8988T (cell line): ENCODE data around the gene ZNF670.
A peak's percentile ranks its signal among the peaks of the same experiment; 100 is the strongest.
"Not testable (repeated sequence)": the region's sequence is repeated elsewhere in the genome, so short reads cannot be mapped to it uniquely, and the experiment has no call there.

Experiments
- DNase-seq: peaks from one replicate; pipeline ENCODE4 v3.0.0; 2011

The ZNF670 gene

DNA sequence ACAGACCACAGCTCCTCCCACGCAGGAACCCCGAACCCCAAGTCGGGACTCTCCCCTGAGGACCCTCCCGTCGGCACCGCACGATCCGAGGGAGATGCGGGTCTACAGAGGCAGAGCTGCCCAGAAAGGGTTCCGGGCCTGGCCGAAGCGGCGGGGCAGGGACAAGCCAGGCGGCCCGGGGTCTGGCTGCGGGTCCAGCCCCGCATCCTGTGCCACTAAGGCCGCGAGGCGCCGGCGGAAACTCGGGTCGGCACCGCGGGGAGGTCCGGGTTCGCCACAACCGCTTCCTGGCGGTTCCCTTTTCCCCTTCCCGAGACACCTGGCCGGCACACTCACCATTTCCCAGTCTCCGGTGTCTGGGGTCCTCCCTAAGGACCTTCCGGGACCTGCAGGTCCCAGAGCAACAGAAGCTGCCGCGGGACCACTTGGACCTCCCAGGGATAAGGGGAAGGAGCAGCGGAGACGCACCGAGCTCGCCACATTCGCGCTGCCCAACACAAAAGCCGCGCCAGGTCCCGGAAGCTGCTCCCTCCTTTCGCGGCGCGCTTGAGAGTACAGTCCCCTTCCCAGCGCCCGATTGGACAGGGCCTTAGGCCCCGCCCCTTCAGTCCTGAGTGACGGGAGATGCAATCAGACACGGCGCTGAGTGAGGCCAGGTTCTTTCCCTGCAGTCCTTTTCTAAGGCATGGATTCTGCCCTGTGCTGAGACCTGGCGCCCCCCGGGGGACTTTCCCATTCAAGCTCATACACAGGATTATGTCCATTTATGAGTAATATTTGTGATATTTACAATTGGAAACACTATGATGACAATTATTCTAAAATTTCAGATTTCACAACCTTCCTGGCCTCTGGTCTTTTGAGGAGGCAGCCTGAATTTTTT lies at the start of gene ZNF670:
Gene ZNF670, minus strand, starts transcription at position 554 of the 883 bp plus-strand sequence. Its CDS starts 215 bp downstream, at position 339.
- peak; percentile 68 for DNase-seq

DNA sequence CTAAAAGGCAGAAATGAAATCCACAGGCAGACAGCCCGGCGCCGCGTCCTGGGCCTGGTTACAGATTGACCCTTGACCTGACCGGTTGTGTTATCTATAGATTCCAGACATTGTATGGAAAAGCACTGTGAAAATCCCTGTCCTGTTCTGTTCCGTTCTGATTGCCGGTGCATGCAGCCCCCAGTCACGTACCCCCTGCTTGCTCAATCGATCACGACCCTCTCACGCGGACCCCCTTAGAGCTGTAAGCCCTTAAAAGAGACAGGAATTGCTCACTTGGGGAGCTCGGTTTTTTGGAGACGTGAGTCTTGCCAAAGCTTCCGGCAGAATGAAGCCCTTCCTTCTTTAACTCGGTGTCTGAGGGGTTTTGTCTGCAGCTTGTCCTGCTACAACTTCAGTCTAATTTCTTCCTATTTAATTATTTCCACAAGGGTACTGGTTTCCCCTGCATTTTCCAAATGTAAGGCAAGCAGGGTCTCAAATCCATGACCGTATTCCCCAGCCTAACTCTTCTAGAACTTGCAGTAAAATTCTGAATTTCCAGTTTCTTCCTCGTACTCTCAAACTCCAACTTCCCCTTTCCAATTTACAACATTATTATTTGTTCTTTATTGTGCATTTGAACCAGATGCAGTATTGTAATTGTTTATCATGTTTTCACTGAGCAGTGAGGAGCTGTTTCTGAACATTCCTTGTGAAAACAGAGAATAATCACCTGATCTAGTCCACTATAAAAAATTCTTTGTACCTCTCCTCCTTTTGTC lies 49.1 kb upstream of the ZNF670 start:
- DNase-seq: not testable (repeated sequence)

DNA sequence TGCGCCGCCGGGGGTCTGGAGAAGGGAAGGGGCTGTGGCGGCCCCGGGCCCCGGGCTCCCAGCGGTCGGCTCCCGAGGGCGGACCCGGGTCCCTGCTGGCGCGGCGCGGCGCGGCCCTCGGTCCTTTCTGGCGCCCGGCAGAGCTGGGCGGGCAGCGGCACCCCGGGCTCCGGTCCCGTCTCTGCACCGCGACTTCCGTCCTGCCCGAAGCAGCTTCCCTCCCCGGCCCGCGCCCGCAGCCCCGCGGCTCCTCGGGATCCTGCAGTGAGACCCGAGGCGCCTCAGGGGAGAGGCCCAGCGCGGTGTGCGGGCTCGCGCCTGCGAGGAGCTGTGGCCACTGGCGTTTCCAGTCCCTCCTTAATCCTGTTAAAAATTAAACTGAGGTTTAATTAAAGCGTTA lies 48.0 kb upstream of the ZNF670 start:
- not testable (repeated sequence) for DNase-seq

DNA sequence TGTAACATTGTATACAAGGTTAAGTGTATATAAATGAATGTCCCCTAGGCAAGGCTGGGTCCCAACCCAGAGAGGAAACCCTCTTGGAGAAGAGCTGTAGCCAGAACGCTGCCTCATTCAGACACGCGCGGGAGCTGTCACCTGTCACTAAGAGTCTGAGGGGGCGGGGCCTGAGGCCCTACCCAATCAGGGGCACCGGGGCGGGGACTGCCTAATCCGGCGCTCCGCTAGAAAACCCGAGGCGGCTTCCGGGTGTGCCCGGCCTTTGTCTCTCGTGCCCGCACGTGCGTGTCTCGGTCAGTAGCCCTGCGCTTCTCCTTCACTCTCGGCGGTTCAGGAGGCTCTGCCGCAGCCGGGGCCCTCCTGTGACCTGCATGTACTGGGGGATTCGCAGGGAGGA lies 47.6 kb upstream of the ZNF670 start:
- DNase-seq: not testable (repeated sequence)

DNA sequence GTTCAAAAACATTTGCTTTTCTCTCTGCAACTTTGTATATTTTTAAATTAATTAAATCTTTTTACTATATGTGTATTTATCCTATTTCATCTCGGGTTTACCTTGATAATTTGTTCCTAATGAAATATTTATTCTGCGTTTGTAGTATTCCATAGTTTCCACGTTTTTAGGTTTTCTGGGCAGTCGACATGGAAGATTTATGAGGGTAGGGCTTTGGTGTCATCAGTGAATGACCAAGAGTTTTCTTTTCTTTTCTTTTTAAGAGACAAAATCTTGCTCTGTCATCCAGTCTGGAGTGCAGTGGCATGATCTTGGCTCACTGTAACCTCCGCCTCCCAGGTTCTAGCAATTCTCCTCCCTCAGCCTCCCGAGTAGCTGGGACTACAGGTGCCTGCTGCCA lies 42.8 kb upstream of the ZNF670 start:
- DNase-seq: no peak

DNA sequence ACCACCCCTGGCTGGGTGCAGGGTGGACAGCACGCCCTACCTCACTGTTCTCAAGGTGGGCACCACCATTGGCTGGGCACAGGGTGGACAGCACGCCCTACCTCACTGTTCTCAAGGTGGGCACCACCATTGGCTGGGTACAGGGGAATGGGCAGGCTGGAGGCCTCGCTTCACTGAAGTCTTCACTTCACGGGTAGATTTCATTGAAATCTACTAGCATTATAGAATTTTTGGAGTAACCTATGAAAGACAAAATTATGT lies 41.7 kb upstream of the ZNF670 start:
- not testable (repeated sequence) for DNase-seq

DNA sequence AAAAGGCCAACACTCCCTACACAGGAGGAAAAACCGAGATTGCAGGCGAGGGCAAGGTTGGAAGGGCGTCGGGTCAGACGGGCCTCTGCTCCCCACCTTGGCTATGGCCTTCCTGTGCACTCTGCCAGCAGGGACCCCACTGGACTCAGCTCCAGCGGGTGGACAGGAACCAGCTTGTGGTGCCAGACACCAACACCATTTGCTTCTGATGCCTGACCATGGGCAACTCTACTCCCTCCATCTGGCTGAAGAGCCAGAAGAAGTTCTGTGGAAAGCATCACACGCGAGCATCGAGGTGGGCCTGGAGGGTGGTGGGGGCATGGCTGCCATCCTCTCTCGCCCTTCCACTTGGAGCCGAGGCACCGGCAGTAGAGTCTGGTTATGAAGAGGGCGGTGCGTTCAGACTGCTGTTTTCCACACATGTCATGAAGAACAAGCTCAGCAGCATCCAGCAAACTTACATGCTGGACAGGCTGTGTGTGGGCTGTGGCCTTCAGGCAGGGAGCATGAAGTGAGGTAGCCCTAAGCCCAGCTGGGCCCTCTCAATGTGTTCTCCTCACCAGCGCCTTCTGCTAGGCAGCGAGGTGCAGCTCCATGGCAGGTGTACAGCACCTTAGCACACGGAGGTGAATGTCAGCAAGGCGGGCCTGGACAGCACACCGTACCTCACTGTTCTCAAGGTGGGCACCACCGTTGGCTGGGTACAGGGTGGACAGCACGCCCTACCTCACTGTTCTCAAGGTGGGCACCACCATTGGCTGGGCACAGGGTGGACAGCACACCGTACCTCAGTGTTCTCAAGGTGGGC lies 41.2 kb upstream of the ZNF670 start:
- no peak for DNase-seq

DNA sequence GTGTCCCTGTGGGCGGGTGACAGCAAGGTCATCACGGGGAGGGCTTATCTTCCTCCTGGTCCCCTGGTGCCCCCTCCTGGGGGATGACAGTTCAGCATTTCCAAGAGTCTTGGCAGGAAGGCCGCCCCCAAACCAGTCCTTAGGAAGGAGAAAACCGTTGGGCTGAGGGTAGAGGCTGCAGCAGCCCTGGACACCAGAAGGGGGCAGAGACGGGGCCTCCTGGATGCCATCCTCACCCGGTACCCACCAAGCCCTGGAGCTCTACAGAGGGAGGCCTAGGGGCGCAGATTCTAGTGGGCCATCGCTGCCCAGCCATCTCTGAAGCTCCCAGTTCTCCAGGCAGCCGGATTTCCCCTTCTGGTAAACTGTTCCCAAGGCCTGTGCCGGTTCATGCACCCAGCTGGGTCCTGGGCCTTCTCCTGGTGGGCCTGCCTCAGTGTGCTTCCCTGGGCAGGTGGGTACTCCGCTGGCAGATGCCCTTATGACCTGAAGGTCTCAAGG lies 40.4 kb upstream of the ZNF670 start:
- DNase-seq: peak; percentile 63

DNA sequence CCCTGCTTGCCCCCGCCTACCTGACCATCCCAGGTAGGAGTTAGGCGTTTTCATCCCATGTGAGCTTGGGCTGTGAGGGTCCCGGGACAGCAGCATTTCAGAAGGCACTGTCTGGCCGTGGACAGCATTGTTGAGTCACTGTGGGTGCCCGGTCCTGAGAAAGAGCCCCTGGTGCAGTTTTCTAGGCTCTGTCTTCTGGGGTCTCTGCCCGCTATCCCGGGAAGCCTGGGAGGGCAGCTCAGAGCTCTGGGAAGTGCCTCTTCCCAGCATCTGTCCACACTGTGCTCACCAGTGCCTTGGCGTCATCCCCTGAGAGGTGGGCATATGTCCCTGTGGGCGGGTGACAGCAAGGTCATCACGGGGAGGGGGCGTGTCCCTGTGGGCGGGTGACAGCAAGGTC lies 36.9 kb upstream of the ZNF670 start:
- DNase-seq: no peak

DNA sequence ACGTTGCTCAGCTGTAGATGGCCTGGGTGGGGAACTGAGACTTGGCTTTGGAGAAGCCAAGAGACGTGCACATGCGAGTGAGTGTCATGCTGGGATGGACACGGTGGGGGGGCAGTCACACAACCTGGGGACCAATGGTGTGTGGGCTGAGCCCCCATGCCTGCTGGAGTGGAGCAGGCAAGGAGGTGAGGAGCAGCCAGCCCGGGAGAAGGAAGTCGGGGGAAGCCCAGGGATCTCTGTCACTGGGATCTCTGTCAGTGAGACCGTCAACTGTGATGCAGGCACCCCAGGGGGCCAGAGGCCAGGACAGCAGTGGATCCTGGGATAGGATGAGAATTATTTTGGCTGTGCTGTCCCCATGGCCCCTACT lies 36.5 kb upstream of the ZNF670 start:
- DNase-seq: no peak

DNA sequence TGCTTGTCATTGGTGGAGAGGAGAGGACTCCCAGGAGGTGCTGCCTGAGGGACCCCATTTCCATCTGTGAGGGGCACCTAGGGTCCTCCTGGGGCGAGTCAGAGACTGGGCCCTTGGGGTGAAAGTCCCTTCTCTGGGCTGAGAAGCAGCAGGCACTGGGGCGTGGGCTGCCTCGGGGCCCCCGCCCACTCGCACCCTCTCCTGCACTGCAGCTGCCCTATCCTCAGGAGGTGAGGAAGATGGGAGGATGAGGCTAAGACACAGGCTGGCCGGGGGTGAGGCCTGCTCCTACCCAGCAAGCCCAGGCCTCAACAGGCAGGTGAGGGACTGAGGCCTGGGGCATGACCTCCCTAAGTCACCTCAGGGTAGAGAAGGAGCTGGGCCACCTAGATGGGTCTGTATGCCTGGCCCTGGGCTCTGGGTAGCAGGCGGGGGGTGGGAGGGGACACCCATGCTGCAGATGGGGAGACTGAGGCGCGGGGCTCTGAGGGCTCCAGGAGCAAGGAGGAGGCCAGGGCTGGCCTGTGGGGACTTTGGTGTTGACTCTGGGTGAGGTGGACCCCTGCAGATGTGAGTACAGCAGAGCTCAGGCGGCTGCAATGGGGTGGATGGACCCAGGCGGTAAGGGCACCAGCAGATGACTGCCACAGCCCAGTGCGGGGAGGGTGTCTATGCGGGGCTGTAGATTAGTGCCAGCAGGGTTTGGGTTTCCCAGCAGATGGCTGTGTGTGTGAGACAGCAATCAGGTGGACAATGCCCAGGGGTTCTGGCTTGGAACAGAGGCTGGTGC lies 35.9 kb upstream of the ZNF670 start:
- DNase-seq: no peak

DNA sequence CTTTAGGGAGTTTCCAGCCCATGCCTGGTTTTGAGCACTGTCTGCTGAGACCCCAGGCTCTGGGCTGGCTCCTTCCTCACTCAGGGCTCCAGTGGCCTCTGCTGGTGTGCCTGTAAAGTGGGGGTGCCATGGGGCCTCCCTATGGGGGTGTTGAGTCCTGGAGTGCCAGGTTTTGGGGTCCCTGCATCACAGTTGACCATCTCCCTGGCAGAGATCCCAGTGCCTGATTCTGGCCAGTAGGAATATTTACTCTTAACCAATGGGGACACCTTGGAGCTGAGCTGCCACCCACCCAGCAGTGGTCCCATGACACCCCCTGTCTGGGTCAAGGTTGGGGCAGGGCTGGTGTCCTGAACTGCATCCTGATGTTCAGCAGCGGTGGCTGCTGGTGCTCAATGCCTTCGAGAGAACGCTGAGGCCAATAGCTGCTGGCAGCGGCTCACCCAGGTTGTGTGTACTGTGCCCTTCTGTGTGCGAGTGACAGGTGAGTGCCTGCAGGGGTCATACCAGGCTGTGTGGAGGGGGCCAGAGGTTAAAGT lies 35.2 kb upstream of the ZNF670 start:
- DNase-seq: no peak

DNA sequence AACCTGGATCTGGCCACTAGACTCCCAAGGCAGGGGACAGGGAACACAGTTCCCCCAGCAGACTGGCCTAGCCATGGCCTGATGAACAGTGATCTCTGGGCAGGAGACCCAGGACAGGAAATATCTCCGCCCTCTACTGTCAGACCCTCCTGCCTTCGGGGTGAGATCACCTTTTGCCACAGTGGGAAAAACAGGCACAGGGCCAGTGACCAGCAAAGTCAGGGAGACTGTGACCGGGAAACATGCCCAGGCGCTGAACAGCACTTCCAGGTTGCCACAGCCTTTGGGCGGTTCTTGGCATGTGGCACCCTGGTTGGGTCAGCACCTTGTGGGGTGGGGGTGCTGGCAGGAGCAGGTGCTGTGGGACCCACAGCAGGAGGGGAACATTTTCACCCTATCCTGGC lies 34.5 kb upstream of the ZNF670 start:
- DNase-seq: no peak

DNA sequence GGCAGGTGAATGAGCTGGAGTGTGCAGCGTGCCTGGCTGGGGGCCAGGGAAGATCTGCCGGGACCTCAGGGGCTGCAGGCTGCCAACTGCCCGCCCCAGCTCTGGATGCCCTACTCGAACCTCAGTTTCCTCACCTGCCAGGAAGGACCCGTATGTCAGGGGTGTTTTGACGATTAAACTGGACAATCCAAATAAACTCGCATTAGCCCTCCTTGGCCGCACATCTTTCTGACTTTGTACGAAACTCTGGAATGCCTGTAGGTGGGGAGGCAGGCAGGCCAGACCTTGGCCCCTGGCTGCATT lies 33.8 kb upstream of the ZNF670 start:
- DNase-seq: no peak

DNA sequence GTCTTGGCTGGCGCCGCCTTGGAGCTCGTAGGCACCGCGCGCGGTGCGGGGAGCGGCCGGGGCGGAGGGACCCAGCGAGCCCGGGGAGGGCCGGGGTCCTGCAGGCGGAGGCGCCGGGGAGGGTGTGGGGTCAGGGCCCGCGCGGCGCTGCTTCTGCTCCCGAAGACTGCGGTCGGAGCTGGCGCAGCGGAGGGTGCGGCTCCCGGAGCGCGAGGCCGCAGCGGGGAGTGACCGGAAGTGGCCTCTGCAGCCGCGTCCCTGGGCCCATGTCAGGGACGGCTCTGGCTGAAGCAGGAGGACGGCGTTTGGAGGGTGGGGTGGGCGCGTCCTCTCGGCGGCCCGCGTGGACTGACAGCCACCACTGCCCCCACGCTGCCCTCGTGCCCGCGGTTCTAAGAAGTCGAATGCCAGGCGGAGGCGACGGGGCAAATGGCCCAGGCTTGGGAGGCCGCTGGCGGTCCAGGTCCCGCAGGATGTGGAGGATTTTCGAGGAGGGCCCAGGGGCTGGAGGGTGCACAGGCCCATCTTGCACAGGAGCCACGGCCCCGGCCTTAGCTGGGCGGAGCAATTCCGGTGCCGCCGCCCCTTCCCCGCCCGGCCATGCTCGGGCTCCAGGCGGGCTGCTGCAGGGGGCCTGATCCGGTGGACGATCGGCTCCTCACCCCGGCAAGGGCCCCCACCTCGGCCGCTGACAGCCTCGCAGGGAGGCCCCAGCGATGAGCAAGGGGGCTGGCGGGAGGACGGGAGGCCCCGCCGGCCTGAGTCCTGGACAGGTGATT lies 33.3 kb upstream of the ZNF670 start:
- DNase-seq: peak; percentile 48

DNA sequence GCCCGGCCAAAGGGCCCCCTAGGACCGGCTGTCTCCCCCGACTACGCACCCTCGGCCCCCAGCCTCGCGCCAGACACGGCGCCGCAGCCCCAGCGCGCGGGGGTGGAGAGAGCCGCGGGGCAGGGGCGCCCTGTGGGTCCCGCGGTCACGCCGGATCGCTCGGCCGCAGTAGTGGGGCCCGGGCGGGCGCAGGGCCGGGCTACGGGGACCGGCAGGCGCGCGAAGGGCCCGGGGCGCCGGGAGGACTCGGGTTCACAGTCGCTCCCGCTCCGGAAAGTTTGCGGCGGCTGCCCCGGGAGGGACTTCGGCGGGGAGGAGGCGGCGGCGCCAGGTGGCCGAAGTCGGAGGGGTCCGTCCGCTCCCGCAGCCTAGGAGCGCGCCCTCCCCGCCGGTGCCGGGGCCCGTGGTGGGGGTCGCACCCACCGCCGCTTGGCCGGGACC lies 32.7 kb upstream of the ZNF670 start:
- DNase-seq: peak; percentile 58

DNA sequence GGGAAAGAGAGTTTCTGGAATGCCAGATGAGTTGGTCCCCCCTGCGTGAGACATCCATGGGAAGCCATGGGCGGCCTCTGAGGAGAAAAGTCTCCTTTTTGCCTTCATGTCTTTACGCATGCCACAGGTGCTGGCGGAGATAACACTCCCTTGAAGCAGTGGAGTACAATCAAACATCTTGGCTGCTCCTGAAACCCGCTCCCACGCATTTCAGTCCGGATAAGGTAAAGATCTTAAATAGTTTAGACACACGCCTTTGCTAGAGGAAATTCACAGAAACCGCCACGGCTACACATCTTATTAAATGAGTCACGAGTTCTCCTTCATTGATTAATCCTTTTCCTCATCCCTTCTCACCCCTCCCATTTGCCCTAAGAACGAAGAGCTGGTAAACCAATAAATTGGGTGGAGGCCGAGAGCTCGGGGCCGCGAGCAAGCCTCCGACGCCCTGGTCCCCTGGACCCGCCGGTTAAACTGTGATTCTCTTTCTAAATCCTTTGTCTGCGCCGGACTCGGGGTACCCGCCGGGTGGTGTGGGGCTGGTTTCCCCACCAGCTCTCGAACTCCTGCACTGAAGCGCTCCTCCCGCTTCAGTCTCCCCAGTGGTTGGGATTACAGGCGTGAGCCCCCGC lies 32.1 kb upstream of the ZNF670 start:
- DNase-seq: no peak

DNA sequence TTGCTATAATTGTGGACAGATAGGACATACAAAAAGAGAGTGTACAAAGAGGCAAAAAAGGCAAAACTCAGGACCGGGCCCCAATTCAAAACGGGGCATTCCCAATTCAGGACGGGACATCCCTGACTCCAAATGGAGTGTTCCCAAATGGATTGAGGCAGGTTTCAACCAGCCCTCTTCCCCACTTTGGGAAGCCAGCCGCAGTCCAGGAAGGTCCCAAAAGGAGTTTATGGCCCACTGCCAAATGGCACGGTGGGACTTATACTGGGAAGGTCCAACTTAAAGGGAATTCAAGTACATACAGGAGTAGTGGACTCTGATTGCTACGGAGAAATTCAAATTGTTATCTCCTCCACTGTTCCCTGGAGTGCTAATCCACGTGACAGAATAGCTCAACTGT lies 29.1 kb upstream of the ZNF670 start:
- DNase-seq: no peak

DNA sequence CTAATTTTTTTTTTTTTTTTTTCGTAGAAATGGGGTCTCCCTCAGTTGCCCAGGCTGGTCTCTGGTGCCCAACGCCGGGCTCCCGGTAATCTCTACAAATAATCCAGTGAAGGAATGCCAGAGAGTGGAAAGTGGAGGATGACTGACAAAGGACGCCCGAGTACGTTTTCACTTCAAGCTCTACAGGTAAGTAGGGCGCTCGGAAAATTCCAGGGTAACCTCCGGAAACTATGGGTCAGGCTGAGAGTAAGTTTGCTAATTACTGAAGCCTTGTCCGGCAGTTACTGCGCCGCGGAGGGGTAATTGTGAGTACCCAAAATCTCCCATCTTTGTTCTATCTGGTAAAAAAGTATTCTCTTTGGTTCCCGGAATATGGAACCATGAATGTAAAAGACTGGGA lies 27.4 kb upstream of the ZNF670 start:
- no peak for DNase-seq

DNA sequence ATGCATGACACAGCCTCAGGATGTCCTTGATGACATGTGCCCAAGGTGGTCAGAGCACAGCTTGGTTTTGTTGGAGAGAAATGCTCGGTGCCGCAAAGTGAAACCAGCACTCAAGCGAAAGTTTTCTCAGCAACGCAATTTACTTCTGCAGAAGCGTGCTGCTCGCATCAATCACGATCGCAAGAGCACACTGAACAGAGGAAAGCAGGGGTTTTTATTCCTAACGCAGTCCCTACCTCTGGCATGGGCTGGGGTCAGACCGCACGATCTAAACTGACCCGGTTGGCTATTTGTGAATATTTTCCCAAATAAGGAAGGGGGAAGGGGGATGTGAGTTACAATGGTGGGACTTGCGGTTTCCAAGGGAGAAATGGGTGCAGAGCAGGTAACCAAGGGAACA lies 26.4 kb upstream of the ZNF670 start:
- no peak for DNase-seq
